Hippocampal formation (tissue), 2 donors: Measurements from ENCODE around the gene ADGRE2.
A peak's percentile ranks its signal among the peaks of the same experiment; 100 is the strongest.

ENCODE experiments used
- DNase-seq, 2 donors: peaks; one replicate each; lab custom pipeline; 2025; lab: John Stamatoyannopoulos, UW

The ADGRE2 gene

DNA sequence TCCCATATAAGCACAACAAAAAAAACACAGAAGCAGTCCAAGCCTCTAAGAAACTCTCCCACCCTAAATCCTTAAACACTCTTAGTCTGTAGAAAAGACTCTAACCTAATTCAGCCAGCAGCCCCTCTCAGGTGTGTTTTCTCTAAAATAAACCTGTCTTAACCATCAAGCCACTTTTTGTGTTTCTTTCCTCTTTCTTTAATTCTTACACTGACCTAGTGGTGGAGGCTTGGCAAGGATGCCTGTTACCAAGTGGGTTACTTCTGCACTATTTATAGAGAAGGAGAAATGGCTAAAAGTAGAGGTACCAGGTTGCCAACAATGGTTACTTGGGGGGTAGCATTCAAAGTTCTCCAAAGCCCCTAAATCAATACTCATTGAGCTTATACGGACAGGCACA lies 44.8 kb downstream of the ADGRE2 start:
- DNase-seq, result no peak

DNA sequence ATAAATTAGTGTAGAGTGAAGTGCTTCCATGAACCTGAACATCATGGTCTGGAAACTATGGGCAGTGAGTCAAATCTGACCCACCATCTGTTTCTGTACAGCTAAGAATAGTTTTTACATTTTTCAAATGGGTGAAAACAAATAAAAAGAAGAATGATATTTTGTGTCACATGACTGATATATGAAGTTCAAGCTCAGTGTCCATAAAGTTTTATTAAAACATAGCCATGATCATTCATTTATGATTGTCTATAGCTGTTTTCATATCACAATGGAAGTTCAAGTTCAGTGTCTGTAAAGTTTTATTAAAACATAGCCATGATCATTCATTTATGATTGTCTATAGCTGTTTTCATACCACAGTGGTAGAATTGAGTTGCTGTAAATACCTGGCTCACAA lies 45.9 kb downstream of the ADGRE2 start:
- DNase-seq, result no peak

GRCh38 chr19:14731200-14731599 lies 47.2 kb downstream of the ADGRE2 start:
- no peak for DNase-seq

DNA sequence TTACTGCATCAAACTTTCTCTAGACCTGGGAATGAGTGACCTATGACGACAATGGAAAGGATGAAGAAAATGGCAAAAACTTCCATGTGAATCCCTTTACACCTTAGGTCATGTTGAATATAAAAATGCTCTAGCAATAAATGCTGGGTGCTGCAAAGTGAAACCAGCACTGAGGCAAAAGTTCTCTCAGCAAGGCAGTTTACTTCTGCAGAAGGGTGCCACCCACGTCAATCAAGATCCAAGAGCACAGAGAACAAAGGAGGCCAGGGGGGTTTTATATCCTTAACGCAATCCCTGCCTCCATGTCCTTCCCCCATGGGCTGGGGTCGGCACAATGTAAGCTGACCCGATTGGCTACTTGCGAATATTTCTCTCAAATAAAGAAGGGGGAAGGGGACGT lies 49.8 kb downstream of the ADGRE2 start:
- no peak for DNase-seq

- DNase-seq, result no peak
These were observed 56.2 kb downstream of the ADGRE2 start for GRCh38 chr19:14722127-14722526.

DNA sequence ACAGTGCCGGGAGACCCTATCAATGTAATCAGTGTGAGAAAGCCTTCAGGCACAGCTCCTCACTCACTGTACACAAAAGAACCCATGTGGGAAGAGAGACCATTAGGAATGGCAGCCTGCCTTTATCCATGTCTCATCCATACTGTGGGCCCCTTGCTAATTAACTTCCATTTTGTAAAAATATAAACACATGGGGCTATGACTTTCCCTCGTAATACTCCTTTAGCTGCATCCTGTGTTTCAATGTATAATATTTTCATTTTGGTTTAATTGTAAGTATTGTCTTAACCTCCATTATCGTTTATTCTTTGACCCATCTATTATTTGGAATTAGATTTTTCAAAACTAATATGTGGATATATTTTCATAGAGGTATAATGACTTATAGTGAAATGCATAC lies 59.2 kb downstream of the ADGRE2 start:
- no peak for DNase-seq

DNA sequence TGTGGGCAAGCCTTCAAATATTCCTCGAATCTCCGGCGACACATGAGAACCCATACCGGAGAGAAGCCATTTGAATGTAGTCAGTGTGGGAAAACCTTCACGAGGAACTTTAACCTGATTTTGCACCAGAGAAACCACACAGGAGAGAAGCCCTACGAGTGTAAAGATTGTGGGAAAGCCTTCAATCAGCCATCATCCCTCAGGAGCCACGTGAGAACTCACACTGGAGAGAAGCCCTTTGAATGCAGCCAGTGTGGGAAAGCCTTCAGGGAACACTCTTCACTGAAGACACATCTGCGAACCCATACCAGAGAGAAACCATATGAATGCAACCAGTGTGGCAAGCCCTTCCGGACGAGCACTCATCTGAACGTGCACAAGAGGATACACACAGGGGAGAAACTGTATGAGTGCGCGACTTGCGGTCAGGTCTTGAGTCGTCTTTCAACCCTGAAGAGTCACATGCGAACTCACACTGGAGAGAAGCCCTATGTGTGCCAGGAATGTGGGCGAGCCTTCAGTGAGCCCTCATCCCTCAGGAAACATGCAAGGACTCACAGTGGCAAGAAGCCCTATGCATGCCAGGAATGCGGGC lies 59.7 kb downstream of the ADGRE2 start:
- no peak for DNase-seq

DNA sequence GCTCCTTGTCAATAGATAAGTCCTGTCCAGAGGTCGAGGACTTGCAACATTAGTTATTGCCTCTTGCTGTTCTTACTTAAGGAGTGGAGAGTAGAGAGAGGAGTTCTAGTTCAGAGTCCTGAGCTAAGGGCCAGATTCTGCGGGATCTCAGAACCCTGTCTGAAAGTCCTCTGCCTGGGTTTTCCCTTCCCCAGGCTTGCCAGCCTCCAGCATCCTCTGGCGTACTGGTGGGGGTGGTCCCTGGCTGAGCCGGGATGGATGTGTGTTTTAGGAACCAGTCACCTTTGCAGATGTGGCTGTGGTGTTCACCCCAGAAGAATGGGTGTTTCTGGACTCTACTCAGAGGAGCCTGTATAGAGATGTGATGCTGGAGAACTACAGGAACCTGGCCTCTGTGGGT lies 62.5 kb downstream of the ADGRE2 start:
- no peak for DNase-seq

DNA sequence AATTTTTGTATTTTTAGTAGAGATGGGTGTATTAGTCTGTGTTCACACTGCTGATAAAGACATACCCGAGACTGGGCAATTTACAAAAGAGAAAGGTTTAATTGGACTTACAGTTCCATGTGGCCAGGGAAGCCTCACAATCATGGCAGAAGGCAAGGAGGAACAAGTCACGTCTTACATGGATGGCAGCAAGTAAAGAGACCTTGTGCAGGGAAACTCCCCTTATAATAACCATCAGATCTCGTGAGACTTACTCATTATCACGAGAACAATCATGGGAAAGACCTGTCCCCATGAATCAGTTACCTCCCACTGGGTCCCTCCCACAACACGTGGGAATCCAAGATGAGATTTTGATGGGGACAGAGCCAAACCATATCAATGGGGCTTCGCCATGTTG lies 73.9 kb downstream of the ADGRE2 start:
- DNase-seq, result no peak

- no peak for DNase-seq
These were observed 74.5 kb downstream of the ADGRE2 start for GRCh38 chr19:14703833-14704232.

GRCh38 chr19:14700711-14701375 lies 77.5 kb downstream of the ADGRE2 start:
- DNase-seq, result no peak

GRCh38 chr19:14699641-14700040 lies 78.7 kb downstream of the ADGRE2 start:
- DNase-seq, result no peak

- DNase-seq, result no peak
These were observed 82.9 kb downstream of the ADGRE2 start for GRCh38 chr19:14695471-14695870.

DNA sequence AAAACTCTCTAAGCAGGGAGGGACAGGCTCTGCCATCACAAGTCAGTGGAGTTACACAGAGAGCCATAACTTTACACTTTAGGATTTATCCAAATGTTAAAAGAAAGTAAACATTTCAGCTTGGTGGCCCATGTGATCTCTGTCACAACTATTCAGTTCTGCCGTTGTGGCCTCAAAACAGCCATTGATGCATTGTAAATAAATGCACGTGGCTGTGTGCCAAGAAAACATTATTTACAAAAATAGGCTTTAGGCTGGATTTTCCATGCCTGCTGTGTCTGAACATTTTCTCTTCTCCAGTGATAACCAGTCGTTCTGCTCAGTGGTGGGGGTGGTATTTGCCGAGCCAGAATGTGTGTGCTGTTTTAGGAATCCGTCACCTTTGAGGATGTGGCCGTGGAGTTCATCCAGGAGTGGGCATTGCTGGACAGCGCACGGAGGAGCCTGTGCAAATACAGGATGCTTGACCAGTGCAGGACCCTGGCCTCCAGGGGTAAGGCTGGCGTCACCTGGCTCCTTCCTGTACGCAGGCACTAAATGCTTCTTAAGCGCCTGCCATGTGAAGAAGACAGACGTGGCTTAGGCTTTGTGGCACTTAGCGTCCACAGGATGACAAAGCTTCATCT lies 83.6 kb downstream of the ADGRE2 start:
- DNase-seq, result no peak

- peak; percentile 84 to 92 for DNase-seq
These were observed 88.5 kb downstream of the ADGRE2 start, which contains the start of gene ZNF333 for GRCh38 chr19:14689598-14690503. Gene ZNF333, plus strand, starts transcription at chr19:14690048. Its CDS starts 3,444 bp downstream, at chr19:14693492.

GRCh38 chr19:14686411-14686810 lies 91.9 kb downstream of the ADGRE2 start:
- no peak for DNase-seq

- no peak for DNase-seq
These were observed 94.9 kb downstream of the ADGRE2 start for GRCh38 chr19:14683439-14683838.
